T-helper 17 cell (primary cell): ENCODE measurements around the gene LRMDA. TPM values are rescaled to one million over a fixed set of nuclear protein-coding genes. Genes with fewer than 3 reads are reported as not detected.

ENCODE experiments used
- ATAC-seq: fragments of 150-1000 bp; cut with Tn5 transposase; 2 replicates; pipeline ENCODE4 v1.10.0; 2021; ENCODE audit warnings: mild to moderate bottlenecking, moderate library complexity
- DNase-seq, 3 donors: peaks; one replicate each; pipeline versions ENCODE4 v3.0.0 to v3.0.0-alpha.2; 2020 to 2021
- H3K9me3 ChIP-seq: one replicate; pipeline ENCODE4 v1.7.0; 2013; ENCODE audit warnings: low read length, mild to moderate bottlenecking; ENCODE audit not compliant: control insufficient read depth, poor library complexity, severe bottlenecking
- H3K27ac Mint-ChIP-seq: one replicate; pipeline ENCODE4 v1.8.0; 2022; ENCODE audit warnings: mild to moderate bottlenecking, moderate library complexity, mixed read lengths
- H3K27me3 Mint-ChIP-seq: one replicate; pipeline ENCODE4 v1.8.0; 2022; ENCODE audit warnings: mixed read lengths
- H3K36me3 Mint-ChIP-seq: one replicate; pipeline ENCODE4 v1.8.0; 2022; ENCODE audit warnings: low read depth, mixed read lengths
- H3K4me1 Mint-ChIP-seq: one replicate; pipeline ENCODE4 v1.8.0; 2022; ENCODE audit warnings: mild to moderate bottlenecking, mixed read lengths
- H3K4me3 Mint-ChIP-seq: one replicate; pipeline ENCODE4 v1.8.0; 2022; ENCODE audit warnings: mild to moderate bottlenecking, moderate library complexity, mixed read lengths
- total RNA-seq, 4 donors: library from RNA in 2 of 4; stranded (reverse) in 2 of 4; gene quantifications; one replicate each; pipeline ENCODE4 v1.2.3 and lab custom pipeline; 2022 to 2026

Gene LRMDA
- total RNA-seq, 2 donors from 2014 or later = not detected

DNA sequence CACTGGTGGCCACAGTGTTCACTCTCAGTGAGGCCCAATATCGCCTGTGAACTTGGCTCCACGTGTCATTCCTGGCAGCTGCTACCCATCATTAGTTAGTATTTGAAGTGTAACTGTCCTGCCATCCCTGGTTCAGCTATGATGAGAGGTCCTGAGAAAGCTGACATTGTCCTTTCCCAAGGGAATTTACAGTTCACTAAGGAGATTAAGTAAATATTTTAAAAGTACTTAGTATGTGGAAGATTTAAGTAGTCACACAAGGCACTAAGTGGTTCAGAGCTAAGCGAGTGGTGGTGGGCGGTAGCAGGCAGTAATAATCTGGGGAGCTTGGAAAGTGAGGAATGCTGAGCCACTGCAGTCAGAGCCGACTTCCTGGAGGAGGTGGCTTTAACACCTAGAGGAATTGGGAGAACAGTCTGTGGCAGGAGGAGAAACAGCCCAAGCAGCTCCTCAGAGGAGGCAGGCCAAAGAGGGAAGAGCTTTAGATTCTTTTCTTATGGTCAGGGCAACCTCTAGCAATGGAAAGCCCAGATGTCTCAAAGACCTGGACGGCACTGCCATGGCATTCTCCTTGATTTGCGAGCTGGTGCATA, 519.7 kb downstream of the LRMDA start:
- DNase-seq (no peak), ATAC-seq (no peak)
- no peaks in the 10 kb centered on the region for H3K36me3 Mint-ChIP-seq

DNA sequence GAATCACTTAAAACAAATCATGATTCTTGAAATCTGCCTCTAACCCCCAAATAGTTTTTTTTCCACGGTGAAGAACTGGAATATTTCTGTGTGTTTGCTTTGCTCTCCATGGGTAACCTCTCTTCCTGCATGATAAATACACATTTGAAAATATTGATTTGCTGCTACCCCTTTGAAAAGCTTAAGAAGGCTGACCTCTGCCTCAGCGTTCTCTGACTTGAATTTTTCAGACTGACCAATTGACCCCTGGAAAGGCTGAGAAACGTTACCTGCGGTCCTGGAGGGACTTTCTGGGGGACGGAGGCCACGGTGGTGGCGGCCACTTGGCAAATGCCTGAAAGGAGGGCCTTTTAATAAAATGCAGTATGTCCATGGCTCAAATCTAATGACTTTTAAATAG, 520.2 kb downstream of the LRMDA start:
- H3K27me3 Mint-ChIP-seq = peaks cover 5% of the 10 kb centered on the region
- no peak overlapping the region for H3K4me3 Mint-ChIP-seq
- DNase-seq (no peak), ATAC-seq (no peak)
- H3K9me3 ChIP-seq = peaks cover 3% of the 10 kb centered on the region
- no peak overlapping the region for H3K27ac Mint-ChIP-seq
- no peaks in the 10 kb centered on the region for H3K4me1 Mint-ChIP-seq
- no peaks in the 10 kb centered on the region for H3K36me3 Mint-ChIP-seq

More for the DNA sequence above, 519.7 kb downstream of the LRMDA start:
- Mint-ChIP-seq H3K4me1 (no peaks in the 10 kb centered on the region), H3K27me3 (peaks cover 5% of the 10 kb centered on the region), H3K27ac (no peak overlapping the region), H3K4me3 (no peak overlapping the region)
- H3K9me3 ChIP-seq = peaks cover 3% of the 10 kb centered on the region

DNA sequence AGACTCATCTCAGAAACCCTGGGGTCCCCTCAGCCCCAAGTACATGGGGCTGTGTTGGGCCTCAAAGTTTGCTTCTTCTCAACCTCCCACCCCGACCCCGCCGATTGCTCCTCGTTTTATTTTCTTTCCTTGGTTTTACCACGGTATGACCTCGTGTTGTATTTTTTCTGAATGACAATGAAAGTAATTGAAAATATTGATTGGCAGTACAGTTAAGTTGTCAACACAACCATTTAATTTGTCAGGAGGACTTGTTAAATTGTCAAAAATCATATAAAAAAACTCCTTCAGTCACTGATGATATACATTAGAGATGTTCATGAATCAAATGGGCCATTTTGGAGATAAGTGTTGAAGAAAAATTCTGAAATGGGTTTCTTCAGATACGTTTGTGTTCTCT, 520.7 kb downstream of the LRMDA start:
- Mint-ChIP-seq H3K27ac (no peak overlapping the region), H3K36me3 (no peaks in the 10 kb centered on the region), H3K27me3 (peaks cover 5% of the 10 kb centered on the region), H3K4me3 (no peak overlapping the region), H3K4me1 (no peaks in the 10 kb centered on the region)
- H3K9me3 ChIP-seq = peaks cover 3% of the 10 kb centered on the region
- no peak for ATAC-seq
- DNase-seq = no peak

DNA sequence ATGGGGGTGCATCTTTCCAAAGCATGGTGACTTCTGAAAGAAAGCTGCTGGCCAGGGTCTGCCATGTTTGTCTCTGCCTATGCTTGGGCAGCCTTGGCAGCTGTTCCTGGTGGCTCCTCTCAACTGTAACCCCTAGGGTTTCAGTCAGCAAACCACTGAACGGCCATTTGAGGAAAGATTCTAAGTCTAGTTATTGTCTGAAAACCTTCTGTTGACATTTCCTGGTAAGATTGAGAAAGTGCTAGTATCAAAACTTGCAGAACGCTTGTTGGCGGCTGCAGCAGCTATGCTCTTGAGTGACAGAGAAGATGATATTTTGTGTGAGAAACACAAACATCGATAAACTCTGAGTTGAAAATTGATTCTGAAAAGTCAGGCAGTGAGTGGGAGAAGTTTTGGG, 523.1 kb downstream of the LRMDA start:
- no peaks in the 10 kb centered on the region for H3K4me1 Mint-ChIP-seq
- H3K27me3 Mint-ChIP-seq = peaks cover 5% of the 10 kb centered on the region
- DNase-seq (no peak), ATAC-seq (no peak)
- no peaks in the 10 kb centered on the region for H3K36me3 Mint-ChIP-seq
- H3K27ac Mint-ChIP-seq = no peak overlapping the region
- H3K4me3 Mint-ChIP-seq = no peak overlapping the region
- H3K9me3 ChIP-seq = peaks cover 3% of the 10 kb centered on the region

DNA sequence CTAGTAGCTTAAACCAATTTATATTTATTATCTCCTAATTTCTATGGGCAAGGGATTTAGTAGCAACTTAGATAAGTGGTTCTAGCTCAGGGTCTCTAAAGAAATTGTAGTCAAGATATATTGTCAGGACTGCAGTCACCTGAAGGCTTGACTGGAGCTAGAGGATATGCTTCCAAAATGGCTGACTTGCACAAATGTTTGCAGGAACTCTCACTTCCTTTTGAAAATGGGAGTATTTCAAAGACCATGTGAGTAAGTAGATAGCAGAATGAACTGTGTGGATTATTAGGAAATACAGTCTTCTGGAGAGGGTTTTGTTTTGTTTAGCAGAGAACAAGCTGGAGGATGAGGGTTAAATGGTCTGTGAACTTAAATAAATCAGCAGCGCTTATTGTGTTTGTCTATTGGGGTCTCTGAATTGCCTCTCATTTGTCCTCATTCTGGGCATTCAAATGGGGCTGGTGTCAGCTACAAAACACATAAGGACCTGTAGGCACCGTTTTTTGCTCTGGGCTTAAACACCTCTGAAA, 524.6 kb downstream of the LRMDA start:
- H3K36me3 Mint-ChIP-seq = no peaks in the 10 kb centered on the region
- H3K9me3 ChIP-seq = no peaks in the 10 kb centered on the region
- no peak overlapping the region for H3K27ac Mint-ChIP-seq
- DNase-seq (no peak), ATAC-seq (no peak)
- no peaks in the 10 kb centered on the region for H3K4me1 Mint-ChIP-seq
- H3K4me3 Mint-ChIP-seq = no peak overlapping the region
- H3K27me3 Mint-ChIP-seq = peaks cover 5% of the 10 kb centered on the region

DNA sequence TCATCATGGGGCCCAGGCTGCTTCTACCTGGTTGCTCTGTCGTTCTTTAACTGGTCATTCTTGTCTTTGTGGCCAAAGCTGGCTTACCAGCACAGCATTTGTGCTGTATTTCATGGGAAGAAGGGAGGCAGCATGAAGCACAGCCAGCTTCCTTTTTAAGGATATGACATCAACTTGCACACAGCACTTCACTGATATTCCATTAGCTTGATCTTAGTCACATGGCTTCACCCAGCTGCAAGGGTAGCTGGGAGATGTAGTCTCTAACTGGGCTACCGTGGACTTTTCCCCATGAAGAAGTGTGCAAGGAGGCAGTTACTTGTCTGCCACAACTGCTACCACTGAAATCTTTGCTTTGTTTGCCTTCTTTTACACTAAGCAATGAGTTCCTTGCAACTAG, 525.2 kb downstream of the LRMDA start:
- Mint-ChIP-seq H3K27me3 (peaks cover 5% of the 10 kb centered on the region), H3K27ac (no peak overlapping the region), H3K4me1 (no peaks in the 10 kb centered on the region), H3K4me3 (no peak overlapping the region), H3K36me3 (no peaks in the 10 kb centered on the region)
- ATAC-seq (no peak), DNase-seq (no peak)
- peaks cover 3% of the 10 kb centered on the region for H3K9me3 ChIP-seq

DNA sequence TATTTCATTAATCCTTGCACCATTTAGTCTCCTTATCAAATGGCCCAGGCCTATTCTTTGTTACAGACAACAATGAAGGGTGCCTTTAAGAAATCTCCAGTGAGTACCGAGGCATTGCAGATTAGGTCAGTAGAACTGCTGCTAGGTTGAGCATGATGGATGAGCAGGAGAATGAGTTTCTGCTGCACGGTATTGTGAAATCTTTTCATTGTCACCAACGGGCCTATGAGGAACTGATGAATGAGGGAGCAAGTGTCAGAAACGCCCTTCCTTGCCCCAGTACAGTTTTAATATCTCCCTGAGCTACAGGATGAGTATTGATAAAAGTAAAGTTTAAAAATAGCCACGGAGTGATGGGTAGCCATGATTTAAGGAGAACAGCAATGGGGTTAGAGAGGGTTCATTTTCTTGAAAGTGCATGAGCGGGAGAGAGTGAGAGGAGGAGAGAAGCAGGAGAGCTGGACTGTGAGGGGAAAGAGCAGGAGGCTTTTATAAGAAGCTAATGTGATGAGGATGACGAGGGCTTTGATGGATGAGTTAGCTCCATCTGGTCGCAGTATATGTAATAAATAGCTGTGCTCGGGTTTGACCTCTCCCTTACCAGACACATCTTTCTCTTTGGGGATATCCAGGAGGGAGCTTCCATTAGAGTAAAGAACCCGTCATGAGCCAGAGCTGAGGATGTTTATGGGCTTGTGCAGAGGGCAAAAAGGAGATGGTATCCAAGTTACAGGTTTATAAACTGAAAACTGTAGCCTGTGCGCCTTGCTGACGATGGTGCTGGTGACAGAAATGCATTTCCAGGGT, 526.1 kb downstream of the LRMDA start:
- H3K27me3 Mint-ChIP-seq = peaks cover 5% of the 10 kb centered on the region
- no peak for ATAC-seq
- H3K27ac Mint-ChIP-seq = no peak overlapping the region
- no peak for DNase-seq
- no peaks in the 10 kb centered on the region for H3K4me1 Mint-ChIP-seq
- H3K4me3 Mint-ChIP-seq = no peak overlapping the region
- peaks cover 3% of the 10 kb centered on the region for H3K9me3 ChIP-seq
- no peaks in the 10 kb centered on the region for H3K36me3 Mint-ChIP-seq

DNA sequence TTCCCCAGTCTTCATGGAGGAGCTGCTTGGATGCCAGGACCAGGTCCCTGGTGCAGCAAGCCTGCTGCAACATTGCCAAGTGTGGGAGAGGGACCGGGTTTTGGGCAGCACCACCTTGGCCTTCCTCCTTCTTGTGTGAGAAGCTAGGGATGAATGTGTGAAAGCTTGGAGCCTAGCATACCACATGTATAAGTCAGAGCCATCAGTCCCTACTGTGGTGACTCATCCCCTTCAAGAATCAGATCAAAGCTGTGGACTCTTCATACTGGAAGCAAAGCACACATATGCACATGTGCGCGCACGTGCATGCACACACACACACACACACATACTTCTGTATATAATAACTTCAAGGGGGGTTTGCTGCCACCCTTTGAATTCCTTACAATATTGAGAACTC, 527.8 kb downstream of the LRMDA start:
- ATAC-seq (no peak), DNase-seq (no peak)
- Mint-ChIP-seq H3K4me3 (no peak overlapping the region), H3K27ac (no peak overlapping the region), H3K36me3 (no peaks in the 10 kb centered on the region), H3K27me3 (peaks cover 5% of the 10 kb centered on the region), H3K4me1 (no peaks in the 10 kb centered on the region)
- H3K9me3 ChIP-seq = peaks cover 3% of the 10 kb centered on the region

DNA sequence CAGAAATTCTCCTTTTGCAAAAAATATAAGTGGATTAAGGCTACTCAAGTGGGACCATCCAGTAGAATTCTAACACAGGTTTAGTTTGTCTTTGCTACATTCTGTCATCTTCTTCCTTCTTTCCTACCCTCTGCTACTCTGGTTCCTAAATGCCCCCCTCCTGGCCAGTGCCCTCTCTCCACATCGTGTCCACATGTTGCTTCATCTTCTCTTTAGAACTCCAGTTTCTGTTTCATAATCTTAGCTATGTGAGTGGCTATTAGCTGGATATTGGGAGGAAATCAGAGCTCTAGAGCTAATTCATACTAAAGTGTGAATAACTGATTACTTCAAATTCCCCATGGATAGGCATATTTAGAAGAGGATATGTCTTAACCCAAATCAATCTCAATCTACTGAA, 528.5 kb downstream of the LRMDA start:
- H3K36me3 Mint-ChIP-seq = no peaks in the 10 kb centered on the region
- no peak overlapping the region for H3K4me3 Mint-ChIP-seq
- H3K27ac Mint-ChIP-seq = no peak overlapping the region
- no peaks in the 10 kb centered on the region for H3K4me1 Mint-ChIP-seq
- ATAC-seq (no peak), DNase-seq (no peak)
- no peaks in the 10 kb centered on the region for H3K27me3 Mint-ChIP-seq
- H3K9me3 ChIP-seq = peaks cover 3% of the 10 kb centered on the region

DNA sequence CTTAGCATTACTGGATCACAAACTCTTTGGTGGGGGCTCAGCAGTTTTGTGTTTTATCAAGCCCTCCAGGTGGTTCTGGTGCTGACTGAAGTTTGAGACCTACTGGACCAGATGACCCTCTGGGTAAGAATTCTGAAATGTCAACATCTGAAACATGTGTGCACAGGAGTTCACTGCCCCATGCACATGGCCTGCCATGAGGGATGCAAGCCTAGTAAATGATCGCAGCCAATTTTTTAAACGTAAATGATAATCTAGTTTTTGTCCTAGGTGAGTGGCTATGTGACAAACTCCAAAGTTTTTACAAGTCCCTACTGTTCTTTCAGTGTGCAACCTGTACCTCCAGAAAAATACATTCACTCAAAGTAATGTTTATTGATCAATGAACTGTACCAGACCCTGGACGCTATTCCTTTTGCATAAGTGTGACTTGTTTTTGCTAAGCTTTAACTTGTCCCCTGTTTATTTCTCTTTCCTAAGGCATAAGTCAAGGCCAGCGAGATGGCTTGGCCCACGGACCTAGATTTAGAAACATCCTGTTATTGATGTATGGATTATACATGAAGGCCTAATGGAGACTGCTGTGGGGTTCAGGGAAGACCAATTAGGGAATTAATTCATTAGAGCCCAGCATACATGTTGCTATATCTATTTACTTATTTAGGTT, 531.1 kb downstream of the LRMDA start:
- no peaks in the 10 kb centered on the region for H3K4me1 Mint-ChIP-seq
- no peak overlapping the region for H3K27ac Mint-ChIP-seq
- peaks cover 8% of the 10 kb centered on the region for H3K27me3 Mint-ChIP-seq
- DNase-seq (no peak), ATAC-seq (no peak)
- H3K9me3 ChIP-seq = peaks cover 3% of the 10 kb centered on the region
- no peak overlapping the region for H3K4me3 Mint-ChIP-seq
- H3K36me3 Mint-ChIP-seq = no peaks in the 10 kb centered on the region

DNA sequence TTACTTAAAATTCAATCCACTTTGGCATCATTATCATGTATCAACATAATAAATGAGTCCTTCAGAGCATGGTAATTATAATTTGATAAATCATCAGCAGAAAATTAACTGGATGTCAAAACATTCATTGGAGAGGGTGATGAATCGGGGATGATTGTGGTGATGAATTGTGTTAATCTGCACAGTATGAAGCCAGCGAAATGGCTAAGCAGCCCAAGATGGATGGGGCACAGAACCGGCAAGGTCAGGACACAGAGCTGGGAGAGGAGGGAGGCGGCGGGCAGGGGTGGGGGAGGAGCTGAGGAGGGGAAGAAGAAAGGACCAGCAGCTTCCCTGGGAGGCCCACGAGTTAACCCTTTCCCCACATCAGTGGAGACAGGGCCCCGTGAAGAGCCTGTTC, 536.1 kb downstream of the LRMDA start:
- Mint-ChIP-seq H3K27me3 (peaks cover 8% of the 10 kb centered on the region), H3K27ac (no peak overlapping the region), H3K4me3 (no peak overlapping the region), H3K36me3 (no peaks in the 10 kb centered on the region), H3K4me1 (no peaks in the 10 kb centered on the region)
- H3K9me3 ChIP-seq = no peaks in the 10 kb centered on the region
- ATAC-seq (no peak), DNase-seq (no peak)

DNA sequence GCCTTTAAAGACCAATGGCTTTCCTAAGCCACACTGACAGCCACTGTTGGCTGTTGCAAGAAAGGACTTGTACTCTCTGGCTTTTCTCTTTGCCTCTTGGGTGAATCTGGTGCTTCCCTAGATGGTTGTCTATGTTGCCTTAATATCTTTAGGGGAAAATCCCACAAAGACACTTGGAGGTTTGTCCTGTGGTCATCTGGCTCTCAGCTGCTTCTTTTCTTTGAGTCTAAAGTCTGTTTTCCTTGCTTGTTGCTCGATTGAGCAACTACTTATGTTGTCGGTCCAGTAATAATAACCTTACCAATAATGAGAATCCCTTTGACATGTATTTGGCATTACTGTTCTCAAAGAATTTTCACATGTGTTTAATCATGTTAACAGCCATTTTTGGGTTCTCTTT, 537.6 kb downstream of the LRMDA start:
- H3K27me3 Mint-ChIP-seq = peaks cover 8% of the 10 kb centered on the region
- no peak overlapping the region for H3K27ac Mint-ChIP-seq
- H3K36me3 Mint-ChIP-seq = no peaks in the 10 kb centered on the region
- ATAC-seq (no peak), DNase-seq (no peak)
- no peak overlapping the region for H3K4me3 Mint-ChIP-seq
- no peaks in the 10 kb centered on the region for H3K9me3 ChIP-seq
- H3K4me1 Mint-ChIP-seq = no peaks in the 10 kb centered on the region

DNA sequence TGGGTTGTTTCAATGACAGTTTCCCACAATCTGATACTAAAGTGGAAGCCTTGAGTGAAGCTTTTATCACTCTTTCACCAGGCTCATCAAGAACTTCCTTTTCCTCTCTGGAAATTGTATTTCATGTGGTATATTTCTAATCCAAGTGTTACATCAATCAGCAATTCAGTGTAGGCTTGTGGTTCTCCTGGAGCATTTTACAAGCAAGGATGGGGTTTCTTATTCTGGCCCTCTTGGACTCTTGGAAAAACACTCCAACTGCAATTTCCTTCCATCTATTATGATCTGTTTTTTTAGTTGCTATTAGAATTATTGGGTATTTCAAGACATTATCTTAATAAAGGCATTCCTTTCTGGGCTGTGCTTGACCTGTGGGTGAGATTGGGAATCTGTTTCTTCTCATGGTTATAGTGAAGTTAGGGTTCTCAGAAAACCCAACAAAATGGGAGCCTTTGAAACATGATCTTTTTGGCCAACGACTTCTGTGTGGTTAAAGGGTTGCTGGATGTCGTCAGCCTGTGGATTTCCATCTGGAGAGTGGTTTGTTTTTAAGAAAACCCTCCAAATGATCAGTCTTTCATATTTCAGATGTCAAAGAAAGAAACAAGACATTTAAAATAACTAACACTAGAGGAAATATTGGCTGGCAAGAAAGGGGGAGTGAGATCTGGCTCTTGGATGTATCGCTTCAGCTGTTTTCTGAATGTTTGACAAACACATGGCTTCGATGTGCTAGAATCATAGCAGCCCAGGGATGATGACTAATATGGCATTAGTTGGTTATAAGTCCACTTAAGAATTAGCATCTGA, 540.2 kb downstream of the LRMDA start:
- H3K36me3 Mint-ChIP-seq = no peaks in the 10 kb centered on the region
- H3K9me3 ChIP-seq = no peaks in the 10 kb centered on the region
- H3K4me3 Mint-ChIP-seq = no peak overlapping the region
- no peaks in the 10 kb centered on the region for H3K4me1 Mint-ChIP-seq
- ATAC-seq (no peak), DNase-seq (no peak)
- no peak overlapping the region for H3K27ac Mint-ChIP-seq
- peaks cover under 1% of the 10 kb centered on the region for H3K27me3 Mint-ChIP-seq
